WTC11 (cell line): Measurements from ENCODE around the gene ADGRL3.

Source experiments
- ATF1 ChIP-seq: sonication (generic); formaldehyde crosslinking; IDR thresholded peaks from 2 replicates; pipeline ENCODE4 v1.8.1; 2023; ENCODE audit warnings: mild to moderate bottlenecking, moderate library complexity, missing genetic modification reagents
- ATF3 ChIP-seq: sonication (generic); formaldehyde crosslinking; conservative IDR thresholded peaks from 2 replicates; pipeline ENCODE4 v1.8.1; 2022; ENCODE audit warnings: mild to moderate bottlenecking, missing genetic modification reagents
- ESRRA ChIP-seq: sonication (generic); formaldehyde crosslinking; IDR thresholded peaks from 2 replicates; pipeline ENCODE4 v1.8.1; 2022; ENCODE audit warnings: mild to moderate bottlenecking, missing genetic modification reagents, borderline replicate concordance
- FOXK1 ChIP-seq: sonication (generic); formaldehyde crosslinking; IDR thresholded peaks from 2 replicates; pipeline ENCODE4 v1.8.0; 2022; ENCODE audit warnings: mild to moderate bottlenecking, moderate library complexity, missing genetic modification reagents
- FOXP1 ChIP-seq: sonication (generic); formaldehyde crosslinking; IDR thresholded peaks from 2 replicates; pipeline ENCODE4 v1.8.0; 2022; ENCODE audit warnings: missing genetic modification reagents, mild to moderate bottlenecking, moderate library complexity, borderline replicate concordance
- IRF1 ChIP-seq: sonication (generic); formaldehyde crosslinking; IDR thresholded peaks from 2 replicates; pipeline ENCODE4 v1.8.0; 2023; ENCODE audit warnings: missing genetic modification reagents
- MLX ChIP-seq: sonication (generic); formaldehyde crosslinking; IDR thresholded peaks from 2 replicates; pipeline ENCODE4 v1.8.1; 2023; ENCODE audit warnings: mild to moderate bottlenecking, missing genetic modification reagents, moderate library complexity
- RORB ChIP-seq: fragments of 250-450 bp; sonication (Bioruptor Pico); IDR thresholded peaks from 2 replicates; pipeline ENCODE4 v1.9.0; 2021; ENCODE audit warnings: mild to moderate bottlenecking
- ZNF121 ChIP-seq: sonication (generic); formaldehyde crosslinking; IDR thresholded peaks from 2 replicates; pipeline ENCODE4 v1.8.0; 2023; ENCODE audit warnings: missing genetic modification reagents
- ZNF138 ChIP-seq: sonication (generic); formaldehyde crosslinking; conservative IDR thresholded peaks from 2 replicates; pipeline ENCODE4 v1.8.1; 2022; ENCODE audit warnings: mild to moderate bottlenecking, moderate library complexity, missing genetic modification reagents
- TF ChIP-seq, protein P1 (sequence below): fragments of 200-600 bp; IDR thresholded peaks from 2 replicates; pipeline ENCODE4 v1.8.0; 2022; ENCODE audit warnings: antibody characterized with exemption
- TF ChIP-seq, protein P2 (sequence below): fragments of 250-450 bp; sonication (Bioruptor Pico); IDR thresholded peaks from 2 replicates; pipeline ENCODE4 v1.9.0; 2021; ENCODE audit warnings: moderate library complexity, mild to moderate bottlenecking, inconsistent platforms, borderline replicate concordance
- TF ChIP-seq, protein P3 (sequence below): sonication (generic); formaldehyde crosslinking; conservative IDR thresholded peaks from 2 replicates; pipeline ENCODE4 v1.8.1; 2023; ENCODE audit warnings: mild to moderate bottlenecking, low read depth, missing genetic modification reagents, moderate library complexity

DNA sequence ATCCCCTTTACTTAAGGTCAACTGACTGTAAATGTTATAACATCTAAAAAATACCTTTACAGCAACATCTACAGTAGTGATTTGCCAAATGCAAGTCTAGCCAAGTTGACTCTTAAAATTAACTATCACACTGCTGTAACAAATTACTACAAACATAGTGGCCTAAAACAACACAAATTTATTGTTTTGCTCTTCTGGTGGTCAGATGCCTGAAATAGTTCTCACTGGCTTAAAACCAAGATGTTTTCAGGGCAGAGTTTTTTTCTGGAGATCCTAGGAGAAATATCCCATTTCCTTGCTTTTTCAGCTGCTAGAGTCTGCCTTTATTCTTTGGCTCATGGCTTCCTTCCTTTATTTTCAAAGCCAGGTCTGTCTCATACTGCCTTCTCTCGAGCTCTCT, 120.5 kb downstream of the ADGRL3 start:
- TF ChIP-seq ZNF121 (CRISPR knock-in tag) = no peak
- TF ChIP-seq, protein P1, sequence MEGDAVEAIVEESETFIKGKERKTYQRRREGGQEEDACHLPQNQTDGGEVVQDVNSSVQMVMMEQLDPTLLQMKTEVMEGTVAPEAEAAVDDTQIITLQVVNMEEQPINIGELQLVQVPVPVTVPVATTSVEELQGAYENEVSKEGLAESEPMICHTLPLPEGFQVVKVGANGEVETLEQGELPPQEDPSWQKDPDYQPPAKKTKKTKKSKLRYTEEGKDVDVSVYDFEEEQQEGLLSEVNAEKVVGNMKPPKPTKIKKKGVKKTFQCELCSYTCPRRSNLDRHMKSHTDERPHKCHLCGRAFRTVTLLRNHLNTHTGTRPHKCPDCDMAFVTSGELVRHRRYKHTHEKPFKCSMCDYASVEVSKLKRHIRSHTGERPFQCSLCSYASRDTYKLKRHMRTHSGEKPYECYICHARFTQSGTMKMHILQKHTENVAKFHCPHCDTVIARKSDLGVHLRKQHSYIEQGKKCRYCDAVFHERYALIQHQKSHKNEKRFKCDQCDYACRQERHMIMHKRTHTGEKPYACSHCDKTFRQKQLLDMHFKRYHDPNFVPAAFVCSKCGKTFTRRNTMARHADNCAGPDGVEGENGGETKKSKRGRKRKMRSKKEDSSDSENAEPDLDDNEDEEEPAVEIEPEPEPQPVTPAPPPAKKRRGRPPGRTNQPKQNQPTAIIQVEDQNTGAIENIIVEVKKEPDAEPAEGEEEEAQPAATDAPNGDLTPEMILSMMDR = no peak
- TF ChIP-seq ATF1 = no peak
- TF ChIP-seq ESRRA (CRISPR knock-in tag) = no peak
- TF ChIP-seq FOXP1 (CRISPR knock-in tag) = no peak
- TF ChIP-seq ATF3 (CRISPR knock-in tag) = no peak
- no peak for TF ChIP-seq ZNF138 (CRISPR knock-in tag)
- TF ChIP-seq RORB (CRISPR knock-in tag) = no peak
- no peak for TF ChIP-seq FOXK1 (CRISPR knock-in tag)
- TF ChIP-seq IRF1 = no peak
- TF ChIP-seq MLX (CRISPR knock-in tag) = no peak
- TF ChIP-seq, protein P2, sequence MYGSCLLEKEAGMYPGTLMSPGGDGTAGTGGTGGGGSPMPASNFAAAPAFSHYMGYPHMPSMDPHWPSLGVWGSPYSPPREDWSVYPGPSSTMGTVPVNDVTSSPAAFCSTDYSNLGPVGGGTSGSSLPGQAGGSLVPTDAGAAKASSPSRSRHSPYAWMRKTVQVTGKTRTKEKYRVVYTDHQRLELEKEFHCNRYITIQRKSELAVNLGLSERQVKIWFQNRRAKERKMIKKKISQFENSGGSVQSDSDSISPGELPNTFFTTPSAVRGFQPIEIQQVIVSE (CRISPR knock-in tag) = no peak
- TF ChIP-seq, protein P3, sequence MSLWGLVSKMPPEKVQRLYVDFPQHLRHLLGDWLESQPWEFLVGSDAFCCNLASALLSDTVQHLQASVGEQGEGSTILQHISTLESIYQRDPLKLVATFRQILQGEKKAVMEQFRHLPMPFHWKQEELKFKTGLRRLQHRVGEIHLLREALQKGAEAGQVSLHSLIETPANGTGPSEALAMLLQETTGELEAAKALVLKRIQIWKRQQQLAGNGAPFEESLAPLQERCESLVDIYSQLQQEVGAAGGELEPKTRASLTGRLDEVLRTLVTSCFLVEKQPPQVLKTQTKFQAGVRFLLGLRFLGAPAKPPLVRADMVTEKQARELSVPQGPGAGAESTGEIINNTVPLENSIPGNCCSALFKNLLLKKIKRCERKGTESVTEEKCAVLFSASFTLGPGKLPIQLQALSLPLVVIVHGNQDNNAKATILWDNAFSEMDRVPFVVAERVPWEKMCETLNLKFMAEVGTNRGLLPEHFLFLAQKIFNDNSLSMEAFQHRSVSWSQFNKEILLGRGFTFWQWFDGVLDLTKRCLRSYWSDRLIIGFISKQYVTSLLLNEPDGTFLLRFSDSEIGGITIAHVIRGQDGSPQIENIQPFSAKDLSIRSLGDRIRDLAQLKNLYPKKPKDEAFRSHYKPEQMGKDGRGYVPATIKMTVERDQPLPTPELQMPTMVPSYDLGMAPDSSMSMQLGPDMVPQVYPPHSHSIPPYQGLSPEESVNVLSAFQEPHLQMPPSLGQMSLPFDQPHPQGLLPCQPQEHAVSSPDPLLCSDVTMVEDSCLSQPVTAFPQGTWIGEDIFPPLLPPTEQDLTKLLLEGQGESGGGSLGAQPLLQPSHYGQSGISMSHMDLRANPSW (CRISPR knock-in tag) = no peak
